B cell (primary cell): ENCODE results near the gene ZNHIT2. TPM values are rescaled to one million over a fixed set of nuclear protein-coding genes. Genes with fewer than 3 reads are reported as not detected.
A peak's percentile ranks its signal among the peaks of the same experiment; 100 is the strongest.

ENCODE experiments used
- ATAC-seq: fragments of 200-7000 bp; cut with Tn5 transposase; one replicate; pipeline ENCODE4 v1.10.0; 2021; ENCODE audit warnings: low read depth, mild to moderate bottlenecking, moderate number of reproducible peaks, moderate library complexity
- CTCF ChIA-PET: fragments of 350-600 bp; sonication (Branson Sonifier 250); formaldehyde crosslinking; loops from one replicate; lab custom pipeline; 2021; ENCODE audit warnings: antibody characterized with exemption, inconsistent platforms; lab: Charles Lee
- POLR2A ChIA-PET: fragments of 350-600 bp; sonication (Branson Sonifier 250); formaldehyde crosslinking; loops from one replicate; lab custom pipeline; 2021; ENCODE audit warnings: antibody characterized with exemption; lab: Charles Lee
- DNase-seq: peaks from one replicate; pipeline ENCODE4 v3.0.0; 2013
- H2AFZ ChIP-seq: 2 replicates; pipeline ENCODE4 v1.6.1; 2012; ENCODE audit warnings: mild to moderate bottlenecking, low read depth, low read length; ENCODE audit not compliant: insufficient read depth, poor library complexity, severe bottlenecking
- H3K27ac ChIP-seq, 2 donors: 1 replicate in 1 of 2; 2 replicates in 1 of 2; pipeline ENCODE4 v1.5.1; 2012 to 2013; ENCODE audit warnings: low read length in 2 of 2, mild to moderate bottlenecking in 2 of 2, moderate library complexity in 1 of 2
- H3K27me3 ChIP-seq, 4 experiments: fragments of 200-600 bp in 1 of 4; sonication (generic) in 1 of 4; replicated peaks in 1 of 4; 1 replicate in 2 of 4; 2 replicates in 2 of 4; pipeline versions ENCODE4 v1.6.1 to v1.7.0; 2013 to 2016; ENCODE audit warnings: low read length in 3 of 4, mild to moderate bottlenecking in 2 of 4, mixed read lengths in 1 of 4, moderate library complexity in 1 of 4; ENCODE audit not compliant: insufficient read depth in 4 of 4, control insufficient read depth in 3 of 4; ENCODE audit errors: control extremely low read depth in 1 of 4
- H3K36me3 ChIP-seq, 2 experiments: replicated peaks in 1 of 2; 1 replicate in 1 of 2; 2 replicates in 1 of 2; pipeline versions ENCODE4 v1.6.1 to v1.7.1; 2013; ENCODE audit warnings: low read length in 1 of 2; ENCODE audit not compliant: insufficient read depth in 2 of 2, control insufficient read depth in 1 of 2; ENCODE audit errors: control extremely low read depth in 1 of 2, extremely low read depth in 1 of 2
- H3K4me1 ChIP-seq, 2 donors: fragments of 200-600 bp in 1 of 2; sonication (generic) in 1 of 2; 1 replicate in 1 of 2; 2 replicates in 1 of 2; pipeline versions ENCODE4 v1.5.1 to v1.6.1; 2013 to 2017; ENCODE audit warnings: low read length in 2 of 2; ENCODE audit not compliant: control insufficient read depth in 2 of 2, insufficient read depth in 2 of 2
- H3K4me2 ChIP-seq: replicated peaks from 2 replicates; pipeline ENCODE3; 2012; ENCODE audit warnings: mild to moderate bottlenecking, low read depth, low read length; ENCODE audit not compliant: poor library complexity, severe bottlenecking
- H3K4me3 ChIP-seq, 5 experiments: fragments of 200-600 bp in 1 of 5; sonication (generic) in 1 of 5; 1 replicate in 3 of 5; 2 replicates in 2 of 5; pipeline versions ENCODE4 v1.5.1 to v1.7.0; 2011 to 2016; ENCODE audit warnings: low read length in 4 of 5, mild to moderate bottlenecking in 4 of 5, low read depth in 2 of 5, control low read depth in 1 of 5, moderate library complexity in 1 of 5; ENCODE audit not compliant: insufficient read depth in 1 of 5; ENCODE audit errors: control extremely low read depth in 1 of 5, extremely low read depth in 1 of 5
- H3K79me2 ChIP-seq: fragments of 200-600 bp; sonication (generic); one replicate; pipeline ENCODE4 v1.6.0; 2016; ENCODE audit warnings: low read length; ENCODE audit not compliant: control insufficient read depth, insufficient read depth
- H3K9ac ChIP-seq: fragments of 200-600 bp; sonication (generic); 2 replicates; pipeline ENCODE4 v1.6.1; 2017; ENCODE audit warnings: mild to moderate bottlenecking, low read length, moderate library complexity
- H3K9me3 ChIP-seq, 3 donors: one replicate each; pipeline versions ENCODE4 v1.6.1 to v1.7.1; 2013; ENCODE audit warnings: low read length in 2 of 3; ENCODE audit not compliant: control insufficient read depth in 2 of 3, insufficient read depth in 1 of 3; ENCODE audit errors: control extremely low read depth in 1 of 3
- H4K20me1 ChIP-seq: 2 replicates; pipeline ENCODE4 v1.6.0; 2012; ENCODE audit warnings: mild to moderate bottlenecking, low read length; ENCODE audit not compliant: insufficient read depth, control insufficient read depth, poor library complexity, severe bottlenecking
- H3K27ac Mint-ChIP-seq: one replicate; pipeline ENCODE4 v1.8.0; 2021; ENCODE audit warnings: mixed read lengths
- H3K27me3 Mint-ChIP-seq: one replicate; pipeline ENCODE4 v1.8.0; 2021; ENCODE audit warnings: mixed read lengths
- H3K4me1 Mint-ChIP-seq: one replicate; pipeline ENCODE4 v1.8.0; 2021; ENCODE audit warnings: mixed read lengths
- H3K4me3 Mint-ChIP-seq: one replicate; pipeline ENCODE4 v1.8.0; 2021; ENCODE audit warnings: mixed read lengths
- H3K9me3 Mint-ChIP-seq: one replicate; pipeline ENCODE4 v1.8.0; 2022; ENCODE audit warnings: mixed read lengths; ENCODE audit not compliant: insufficient read depth
- EZH2 ChIP-seq: IDR thresholded peaks from 2 replicates; pipeline ENCODE4 v1.6.1; 2012; ENCODE audit warnings: borderline replicate concordance, low read depth, mild to moderate bottlenecking, moderate library complexity, low read length; ENCODE audit not compliant: insufficient read depth, poor library complexity, severe bottlenecking
- WGBS: methylation state at CpG from one replicate; pipeline ENCODE4 v1.1.5; 2013; ENCODE audit warnings: missing lambda C conversion rate; ENCODE audit not compliant: insufficient coverage; 5-methylcytosine and 5-hydroxymethylcytosine counted together
- intact Hi-C: fragments of 100-400 bp; cut with micrococcal nuclease; formaldehyde crosslinking; loops from one replicate; pipeline ENCODE4 v1.10.0; 2022
- polyA plus RNA-seq: library from polyadenylated mRNA; depleted of rRNA; stranded (reverse); fragments of >200 nt; gene quantifications from 2 replicates; pipeline ENCODE4 v1.2.3, GENCODE V29; 2012
- total RNA-seq, 2 donors: library from RNA; stranded (reverse); fragments of 120-200 nt in 1 of 2; gene quantifications; 1 replicate in 1 of 2; 2 replicates in 1 of 2; pipeline versions ENCODE4 v1.2.3 to v1.2.4, GENCODE V29; 2013 to 2022
- TF ChIP-seq, protein P1 (sequence below): fragments of 200-600 bp; IDR thresholded peaks from one replicate; pipeline ENCODE4 v1.8.0; 2022; ENCODE audit warnings: antibody characterized with exemption, mild to moderate bottlenecking

Gene ZNHIT2
- total and polyA plus RNA-seq, 2 donors (not counting 1 experiment from before 2014, with no cell fraction given) = 6.2 to 14.1 TPM

DNA sequence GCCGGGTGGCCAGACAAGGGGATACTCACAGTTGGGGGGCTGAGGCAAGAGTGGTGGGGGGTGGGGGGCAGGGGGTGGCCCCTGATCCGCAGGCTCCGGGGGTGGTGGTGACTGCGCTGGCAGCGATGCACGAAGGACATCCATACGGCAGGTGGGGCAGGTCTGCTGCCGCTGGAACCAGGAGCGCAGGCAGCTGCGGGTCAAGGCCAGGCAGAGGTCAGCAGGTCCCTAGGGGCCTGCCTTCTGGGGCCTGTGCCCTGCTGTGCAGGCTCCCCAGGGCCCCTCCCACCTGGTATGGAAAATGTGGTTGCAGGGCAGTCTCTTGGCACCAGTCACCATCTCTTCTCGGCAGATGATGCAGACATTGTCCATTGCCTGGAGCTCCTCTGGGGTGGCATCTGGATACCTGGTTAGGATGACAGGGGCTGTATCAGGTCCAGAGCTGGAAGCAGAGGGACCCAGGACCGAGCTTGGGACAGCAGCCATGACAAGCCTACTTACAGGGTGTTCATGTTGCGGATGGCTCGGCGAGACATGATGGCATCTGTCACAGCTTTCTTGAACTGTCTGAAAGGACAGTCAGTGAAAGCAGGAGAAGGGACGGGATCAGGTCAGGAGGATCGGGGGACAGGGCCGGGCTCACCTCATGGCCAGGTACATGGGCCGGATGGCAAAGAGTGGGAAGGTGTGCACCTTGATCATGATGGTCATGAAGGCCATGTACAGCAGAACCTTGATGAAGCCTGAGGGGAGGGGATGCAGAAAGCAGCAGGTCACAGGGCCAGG, 13.3 kb upstream of the ZNHIT2 start:
- peaks cover 38 to 66% of the 10 kb centered on the region in 2 donors for H3K4me1 ChIP-seq
- WGBS = 52% methylated on average over 18 of the region's 19 CpGs
- H3K4me2 ChIP-seq = peak overlapping the region; percentile 89
- no peaks in the 10 kb centered on the region for H3K9me3 ChIP-seq
- peaks cover 3 to 65% of the 10 kb centered on the region in 2 experiments for H3K36me3 ChIP-seq
- H3K4me3 Mint-ChIP-seq = peak overlapping the region; percentile 97
- H3K4me3 ChIP-seq = peak overlapping the region in 1 of 5 experiments; percentile 99
- H3K4me1 Mint-ChIP-seq = peaks cover 57% of the 10 kb centered on the region
- H3K9ac ChIP-seq = peak overlapping the region; percentile 99
- intact Hi-C loops = loop anchor here (5.0 kb wide), 2 partner anchors 89 to 486 kb away; partner anchors contain the start of genes PCNX3 and SAC3D1
- no peaks in the 10 kb centered on the region for H3K9me3 Mint-ChIP-seq
- no peaks in the 10 kb centered on the region for H3K27me3 Mint-ChIP-seq
- peaks cover 65% of the 10 kb centered on the region for H3K79me2 ChIP-seq
- ChIA-PET CTCF (interaction anchor here (0.6 to 7.5 kb wide), 9 partner anchors 9 to 283 kb away, joined by 3 to 64 read pairs (median 9); partner anchors contain the start of genes CAPN1, FAU, MRPL49 and TM7SF2), POLR2A (interaction anchor here (1.4 to 8.8 kb wide), 2 partner anchors 11 to 19 kb away, joined by 8 to 160 read pairs; partner anchors contain the start of genes FAU, MRPL49, TM7SF2 and ZNHIT2)
- no peak for TF ChIP-seq EZH2
- TF ChIP-seq, protein P1, sequence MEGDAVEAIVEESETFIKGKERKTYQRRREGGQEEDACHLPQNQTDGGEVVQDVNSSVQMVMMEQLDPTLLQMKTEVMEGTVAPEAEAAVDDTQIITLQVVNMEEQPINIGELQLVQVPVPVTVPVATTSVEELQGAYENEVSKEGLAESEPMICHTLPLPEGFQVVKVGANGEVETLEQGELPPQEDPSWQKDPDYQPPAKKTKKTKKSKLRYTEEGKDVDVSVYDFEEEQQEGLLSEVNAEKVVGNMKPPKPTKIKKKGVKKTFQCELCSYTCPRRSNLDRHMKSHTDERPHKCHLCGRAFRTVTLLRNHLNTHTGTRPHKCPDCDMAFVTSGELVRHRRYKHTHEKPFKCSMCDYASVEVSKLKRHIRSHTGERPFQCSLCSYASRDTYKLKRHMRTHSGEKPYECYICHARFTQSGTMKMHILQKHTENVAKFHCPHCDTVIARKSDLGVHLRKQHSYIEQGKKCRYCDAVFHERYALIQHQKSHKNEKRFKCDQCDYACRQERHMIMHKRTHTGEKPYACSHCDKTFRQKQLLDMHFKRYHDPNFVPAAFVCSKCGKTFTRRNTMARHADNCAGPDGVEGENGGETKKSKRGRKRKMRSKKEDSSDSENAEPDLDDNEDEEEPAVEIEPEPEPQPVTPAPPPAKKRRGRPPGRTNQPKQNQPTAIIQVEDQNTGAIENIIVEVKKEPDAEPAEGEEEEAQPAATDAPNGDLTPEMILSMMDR = no peak
- H3K27ac Mint-ChIP-seq = peak overlapping the region; percentile 99
- ATAC-seq (no peak), DNase-seq (peak; percentile 27)
- peak overlapping the region; percentile 22 to 99 for H3K27ac ChIP-seq
- no peak overlapping the region for H2AFZ ChIP-seq
- H4K20me1 ChIP-seq = peaks cover 82% of the 10 kb centered on the region
- H3K27me3 ChIP-seq = no peaks in the 10 kb centered on the region
